CD4-positive, alpha-beta T cell (primary cell): ENCODE measurements around the gene FAM120B. TPM values are rescaled to one million over a fixed set of nuclear protein-coding genes. Genes with fewer than 3 reads are reported as not detected.

Experiments
- ATAC-seq: fragments of 200-7000 bp; cut with Tn5 transposase; one replicate; pipeline ENCODE4 v1.10.0; 2022; ENCODE audit warnings: mild to moderate bottlenecking; ENCODE audit not compliant: poor library complexity
- CTCF ChIA-PET: fragments of 350-600 bp; sonication (Branson Sonifier 250); formaldehyde crosslinking; loops from one replicate; lab custom pipeline; 2021; ENCODE audit warnings: antibody characterized with exemption, inconsistent platforms; lab: Charles Lee
- POLR2A ChIA-PET: fragments of 350-600 bp; sonication (Branson Sonifier 250); formaldehyde crosslinking; loops from one replicate; lab custom pipeline; 2021; ENCODE audit warnings: antibody characterized with exemption, inconsistent platforms; lab: Charles Lee
- DNase-seq, 14 experiments: peaks; one replicate each; pipeline ENCODE4 v3.0.0-alpha.2; 2013 to 2020; ENCODE audit warnings: mixed read lengths in 2 of 14
- H3K27ac ChIP-seq, 2 donors: one replicate each; pipeline versions ENCODE4 v1.5.1 to v1.7.0; 2013; ENCODE audit warnings: low read length in 2 of 2, low read depth in 1 of 2, mild to moderate bottlenecking in 1 of 2
- H3K27me3 ChIP-seq, 2 experiments: 1 replicate in 1 of 2; 2 replicates in 1 of 2; pipeline versions ENCODE4 v1.6.1 to v1.7.0; 2013; ENCODE audit warnings: low read length in 2 of 2, control low read depth in 1 of 2, mild to moderate bottlenecking in 1 of 2, moderate library complexity in 1 of 2; ENCODE audit not compliant: insufficient read depth in 2 of 2, control insufficient read depth in 1 of 2
- H3K36me3 ChIP-seq: one replicate; pipeline ENCODE4 v1.6.1; 2013; ENCODE audit warnings: low read length, control low read depth; ENCODE audit not compliant: insufficient read depth
- H3K4me1 ChIP-seq: one replicate; pipeline ENCODE4 v1.6.1; 2013; ENCODE audit warnings: low read length, control low read depth; ENCODE audit not compliant: insufficient read depth
- H3K4me3 ChIP-seq: one replicate; pipeline ENCODE4 v1.5.1; 2013; ENCODE audit warnings: mild to moderate bottlenecking, low read length, moderate library complexity
- H3K9me3 ChIP-seq, 2 experiments: 1 replicate in 1 of 2; 2 replicates in 1 of 2; pipeline versions ENCODE4 v1.6.1 to v1.7.0; 2013; ENCODE audit warnings: low read length in 2 of 2, mild to moderate bottlenecking in 2 of 2, control low read depth in 1 of 2, moderate library complexity in 1 of 2; ENCODE audit not compliant: control insufficient read depth in 1 of 2, insufficient read depth in 1 of 2
- H3K27ac Mint-ChIP-seq: one replicate; pipeline ENCODE4 v1.8.0; 2020; ENCODE audit warnings: mixed read lengths
- H3K27me3 Mint-ChIP-seq: one replicate; pipeline ENCODE4 v1.8.0; 2021; ENCODE audit warnings: mixed read lengths
- H3K36me3 Mint-ChIP-seq: one replicate; pipeline ENCODE4 v1.8.0; 2021; ENCODE audit warnings: low read depth, mixed read lengths
- H3K4me1 Mint-ChIP-seq: one replicate; pipeline ENCODE4 v1.8.0; 2021; ENCODE audit warnings: low read depth, mixed read lengths
- H3K4me3 Mint-ChIP-seq: one replicate; pipeline ENCODE4 v1.8.0; 2020; ENCODE audit warnings: mild to moderate bottlenecking, mixed read lengths
- H3K9me3 Mint-ChIP-seq: one replicate; pipeline ENCODE4 v1.8.0; 2020; ENCODE audit warnings: mixed read lengths
- intact Hi-C, 2 experiments: fragments of 100-400 bp; cut with DNase I in 1 of 2; cut with micrococcal nuclease in 1 of 2; formaldehyde crosslinking; loops; one replicate each; pipeline versions ENCODE4 v1.15.1 to v1.9.0; 2023 to 2025; cut with DNase I, micrococcal nuclease
- total RNA-seq, 174 experiments: library from RNA in 2 of 174; stranded (reverse) in 2 of 174; gene quantifications; one replicate each; pipeline ENCODE4 v1.2.3 and lab custom pipeline; 2021 to 2026
- TF ChIP-seq, protein P1 (sequence below): fragments of 200-600 bp; IDR thresholded peaks from one replicate; pipeline ENCODE4 v1.8.0; 2022; ENCODE audit warnings: antibody characterized with exemption, mild to moderate bottlenecking

Gene FAM120B
- total RNA-seq, 2 experiments from 2014 or later: 24.1 to 26.7 TPM

DNA sequence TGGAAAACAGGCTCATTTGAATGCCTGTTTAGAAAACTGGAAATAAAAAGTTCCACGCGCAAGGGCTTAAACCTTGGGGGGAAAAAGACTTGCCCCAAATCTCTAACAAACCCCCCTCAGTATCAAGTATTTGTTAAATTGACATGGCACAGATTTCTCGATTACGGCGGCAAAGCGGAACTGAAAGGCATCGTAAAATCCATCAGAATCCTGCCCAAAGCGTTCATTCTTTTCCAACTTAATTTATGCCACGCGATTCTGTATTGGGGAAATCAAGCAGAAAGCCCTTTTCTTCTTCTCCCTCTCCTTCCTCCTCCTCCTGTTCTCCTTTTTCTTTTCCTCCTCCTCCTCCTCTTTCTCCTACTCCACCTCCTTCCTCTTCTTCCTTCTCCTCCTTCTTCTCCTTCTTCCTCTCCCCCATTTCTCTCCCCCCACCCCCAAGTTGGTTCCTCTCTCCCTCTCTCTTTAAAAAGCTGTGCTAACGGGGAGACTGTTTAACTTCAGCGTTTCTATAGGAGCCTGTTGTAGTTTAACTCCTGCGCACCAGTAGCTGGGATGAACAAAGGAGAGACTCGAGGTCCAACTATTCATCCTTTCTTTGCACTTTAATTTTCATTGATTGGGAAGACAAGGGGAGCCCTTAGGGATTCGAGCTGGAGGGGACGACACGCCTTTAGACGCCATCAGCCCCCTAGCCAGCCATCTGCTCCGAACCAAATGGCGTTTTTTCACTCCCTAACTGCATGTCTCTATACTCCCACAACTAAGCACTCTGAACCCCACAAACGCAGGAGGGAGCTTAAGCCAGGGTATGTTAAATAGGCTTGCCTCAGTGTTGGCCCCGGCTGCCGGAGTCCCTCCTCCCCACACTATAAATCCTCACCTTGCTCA is 13.0 kb upstream of the FAM120B start:
- TF ChIP-seq, protein P1, sequence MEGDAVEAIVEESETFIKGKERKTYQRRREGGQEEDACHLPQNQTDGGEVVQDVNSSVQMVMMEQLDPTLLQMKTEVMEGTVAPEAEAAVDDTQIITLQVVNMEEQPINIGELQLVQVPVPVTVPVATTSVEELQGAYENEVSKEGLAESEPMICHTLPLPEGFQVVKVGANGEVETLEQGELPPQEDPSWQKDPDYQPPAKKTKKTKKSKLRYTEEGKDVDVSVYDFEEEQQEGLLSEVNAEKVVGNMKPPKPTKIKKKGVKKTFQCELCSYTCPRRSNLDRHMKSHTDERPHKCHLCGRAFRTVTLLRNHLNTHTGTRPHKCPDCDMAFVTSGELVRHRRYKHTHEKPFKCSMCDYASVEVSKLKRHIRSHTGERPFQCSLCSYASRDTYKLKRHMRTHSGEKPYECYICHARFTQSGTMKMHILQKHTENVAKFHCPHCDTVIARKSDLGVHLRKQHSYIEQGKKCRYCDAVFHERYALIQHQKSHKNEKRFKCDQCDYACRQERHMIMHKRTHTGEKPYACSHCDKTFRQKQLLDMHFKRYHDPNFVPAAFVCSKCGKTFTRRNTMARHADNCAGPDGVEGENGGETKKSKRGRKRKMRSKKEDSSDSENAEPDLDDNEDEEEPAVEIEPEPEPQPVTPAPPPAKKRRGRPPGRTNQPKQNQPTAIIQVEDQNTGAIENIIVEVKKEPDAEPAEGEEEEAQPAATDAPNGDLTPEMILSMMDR: no peak
- no peak overlapping the region for H3K4me3 ChIP-seq
- H3K9me3 ChIP-seq: peaks cover 0 to 12% of the 10 kb centered on the region in 2 experiments
- Mint-ChIP-seq H3K9me3 (no peaks in the 10 kb centered on the region), H3K36me3 (peaks cover 15% of the 10 kb centered on the region), H3K4me3 (peak overlapping the region; percentile 55), H3K4me1 (peaks cover 43% of the 10 kb centered on the region), H3K27ac (no peak overlapping the region), H3K27me3 (peaks cover 69% of the 10 kb centered on the region)
- peaks cover 61 to 62% of the 10 kb centered on the region in 2 experiments for H3K27me3 ChIP-seq
- no peak for ATAC-seq
- intact Hi-C loops: loop anchor here (2.0 to 5.0 kb wide), 5 partner anchors 206 to 503 kb away; no protein-coding TSS in a partner anchor
- ChIA-PET CTCF (no interaction called here), POLR2A (interaction anchor here (0.7 to 6.7 kb wide), 3 partner anchors 13 to 22 kb away, joined by 3 to 50 read pairs (median 37); partner anchors contain the start of gene FAM120B)
- peak in 1 of 14 experiments; percentile 30 for DNase-seq
- H3K36me3 ChIP-seq: no peaks in the 10 kb centered on the region
- H3K27ac ChIP-seq: no peak overlapping the region
- H3K4me1 ChIP-seq: peaks cover 76% of the 10 kb centered on the region

DNA sequence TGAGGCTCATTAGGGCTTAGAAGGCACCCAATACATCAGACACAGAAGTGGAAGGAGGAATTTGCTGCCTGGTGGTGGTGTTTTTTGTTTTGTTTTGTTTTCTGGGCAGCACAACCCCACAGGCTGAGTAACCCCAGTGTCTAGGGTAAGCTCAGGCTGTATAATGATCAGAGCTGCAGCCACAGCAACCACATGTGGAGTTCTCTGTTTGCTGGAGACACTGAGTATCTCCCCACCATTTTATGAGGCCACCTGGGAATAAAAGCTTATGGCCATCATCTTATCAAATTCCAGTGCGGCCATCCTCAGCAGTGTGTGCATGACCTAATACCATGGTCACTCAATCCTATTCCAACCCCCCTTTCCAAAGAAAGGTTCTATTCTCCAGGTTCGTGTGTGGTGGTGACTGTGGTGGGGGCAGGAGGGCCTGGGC is 12.2 kb upstream of the FAM120B start:
- H3K4me1 ChIP-seq: peaks cover 70% of the 10 kb centered on the region
- CTCF ChIA-PET: interaction anchor here (0.9 kb wide), 1 partner anchor 12 kb away, joined by 4 read pairs; the partner anchor contains the start of gene FAM120B
- no peak overlapping the region for H3K27ac Mint-ChIP-seq
- peaks cover 10% of the 10 kb centered on the region for H3K36me3 Mint-ChIP-seq
- H3K36me3 ChIP-seq: no peaks in the 10 kb centered on the region
- peaks cover 0 to 12% of the 10 kb centered on the region in 2 experiments for H3K9me3 ChIP-seq
- H3K27ac ChIP-seq: no peak overlapping the region
- POLR2A ChIA-PET: interaction anchor here (0.7 to 6.7 kb wide), 4 partner anchors 12 to 22 kb away, joined by 3 to 50 read pairs (median 20); partner anchors contain the start of gene FAM120B
- peaks cover 38% of the 10 kb centered on the region for H3K4me1 Mint-ChIP-seq
- intact Hi-C loops: loop anchor here (5.0 kb wide), 2 partner anchors 207 to 342 kb away; no protein-coding TSS in a partner anchor
- ATAC-seq (no peak), DNase-seq (peak in 1 of 14 experiments; percentile 23)
- no peak overlapping the region for H3K4me3 ChIP-seq
- H3K9me3 Mint-ChIP-seq: no peaks in the 10 kb centered on the region
- TF ChIP-seq, protein P1: no peak
- peaks cover 71% of the 10 kb centered on the region for H3K27me3 Mint-ChIP-seq
- H3K4me3 Mint-ChIP-seq: peak overlapping the region; percentile 55
- peaks cover 61 to 63% of the 10 kb centered on the region in 2 experiments for H3K27me3 ChIP-seq

DNA sequence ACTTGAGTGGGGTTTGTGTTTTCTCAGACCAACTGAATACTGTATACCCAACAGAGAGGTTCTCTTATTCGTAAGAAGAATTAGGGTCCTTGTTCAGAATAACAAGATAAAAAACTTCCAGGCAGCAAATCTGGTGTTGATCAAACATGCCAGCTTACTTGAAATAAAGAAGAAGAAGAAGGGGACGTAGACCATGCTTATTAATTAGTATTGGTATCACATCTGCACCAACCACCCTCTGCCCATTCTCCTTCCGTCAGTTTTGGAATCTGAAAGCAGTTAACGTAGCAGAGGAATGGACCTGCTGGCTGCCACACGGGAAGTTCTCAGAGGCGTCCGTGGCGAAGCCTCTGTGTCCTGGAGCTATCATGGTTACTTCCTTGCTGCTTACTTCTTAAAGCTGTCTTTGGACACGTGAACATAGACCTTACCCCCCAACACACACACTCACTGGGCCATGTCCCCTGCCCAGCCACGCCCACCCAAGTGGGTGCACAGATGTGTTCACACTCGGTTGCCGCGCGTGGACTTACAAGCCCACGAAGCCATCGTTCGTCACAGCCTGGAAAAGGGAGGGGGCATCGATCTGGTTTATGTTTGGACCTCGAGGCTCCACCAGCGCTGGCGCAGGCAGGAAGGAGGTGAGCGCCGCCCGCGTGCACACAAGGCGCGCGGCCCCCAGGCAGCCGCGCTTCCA is 11.6 kb upstream of the FAM120B start:
- peaks cover 63 to 68% of the 10 kb centered on the region in 2 experiments for H3K27me3 ChIP-seq
- peak overlapping the region; percentile 55 for H3K4me3 Mint-ChIP-seq
- intact Hi-C loops: loop anchor here (5.0 kb wide), 2 partner anchors 208 to 343 kb away; no protein-coding TSS in a partner anchor
- peaks cover 10% of the 10 kb centered on the region for H3K36me3 Mint-ChIP-seq
- TF ChIP-seq, protein P1: no peak
- no peaks in the 10 kb centered on the region for H3K36me3 ChIP-seq
- peaks cover 77% of the 10 kb centered on the region for H3K27me3 Mint-ChIP-seq
- H3K27ac Mint-ChIP-seq: no peak overlapping the region
- DNase-seq (peak in 3 of 14 experiments; percentile 14 to 42 (median 41)), ATAC-seq (no peak)
- ChIA-PET CTCF (interaction anchor here (0.9 kb wide), 1 partner anchor 12 kb away, joined by 4 read pairs; the partner anchor contains the start of gene FAM120B), POLR2A (interaction anchor here (1.1 to 6.7 kb wide), 2 partner anchors 12 to 23 kb away, joined by 3 to 50 read pairs; partner anchors contain the start of gene FAM120B)
- H3K9me3 Mint-ChIP-seq: no peaks in the 10 kb centered on the region
- peaks cover 0 to 12% of the 10 kb centered on the region in 2 experiments for H3K9me3 ChIP-seq
- H3K4me3 ChIP-seq: peak overlapping the region; percentile 20
- H3K4me1 ChIP-seq: peaks cover 65% of the 10 kb centered on the region
- H3K4me1 Mint-ChIP-seq: peaks cover 38% of the 10 kb centered on the region
- H3K27ac ChIP-seq: no peak overlapping the region
